Left lung (tissue), 10 donors: ENCODE results near the gene GEMIN8. TPM values are rescaled to one million over a fixed set of nuclear protein-coding genes. Genes with fewer than 3 reads are reported as not detected.

Source experiments
- ATAC-seq: fragments of 200-7000 bp; cut with Tn5 transposase; one replicate; pipeline ENCODE4 v1.9.1; 2020; ENCODE audit warnings: moderate library complexity
- DNase-seq, 4 donors: peaks; one replicate each; pipeline ENCODE4 v3.0.0-alpha.2; 2013 to 2020
- H3K27ac ChIP-seq, 2 donors: fragments of 200-600 bp; sonication (generic) in 1 of 2; one replicate each; pipeline versions ENCODE4 v1.5.0 to v1.8.0; 2020 to 2021
- H3K27me3 ChIP-seq, 2 donors: fragments of 200-600 bp; sonication (generic) in 1 of 2; one replicate each; pipeline versions ENCODE4 v1.5.0 to v1.8.0; 2020 to 2021
- H3K36me3 ChIP-seq, 2 donors: fragments of 200-600 bp; sonication (generic) in 1 of 2; one replicate each; pipeline versions ENCODE4 v1.5.0 to v1.8.0; 2020 to 2021
- H3K4me1 ChIP-seq, 2 donors: fragments of 200-600 bp; one replicate each; pipeline ENCODE4 v1.8.0; 2021
- H3K4me3 ChIP-seq, 2 donors: fragments of 200-600 bp; sonication (generic) in 1 of 2; one replicate each; pipeline versions ENCODE4 v1.5.0 to v1.8.0; 2020 to 2021; ENCODE audit warnings: mild to moderate bottlenecking in 1 of 2
- H3K9me3 ChIP-seq, 2 donors: fragments of 200-600 bp; sonication (generic) in 1 of 2; one replicate each; pipeline versions ENCODE4 v1.5.0 to v1.8.0; 2020 to 2021
- CTCF ChIP-seq, 2 donors: fragments of 200-600 bp; sonication (generic) in 1 of 2; IDR thresholded peaks; one replicate each; pipeline versions ENCODE4 v1.5.0 to v1.8.0; 2021; ENCODE audit warnings: antibody characterized with exemption in 2 of 2
- intact Hi-C, 2 donors: fragments of 100-400 bp; cut with DNase I; formaldehyde crosslinking; loops; one replicate each; pipeline versions ENCODE4 v1.11.2 to v1.14.2; 2022
- polyA plus RNA-seq, 6 donors: library from polyadenylated mRNA; unstranded; fragments of 120-200 nt; gene quantifications; one replicate each; pipeline ENCODE4 v1.2.1, GENCODE V29; 2013; ENCODE audit not compliant: insufficient read length in 6 of 6
- total RNA-seq, 2 donors: library from RNA; stranded (reverse); fragmentation: NEBNext Ultra II Directional; extraction: Animal tissue kit (Norgen Biotek cat#: 25700); gene quantifications; one replicate each; pipeline ENCODE4 v1.2.1, GENCODE V29; 2021
- donor health status: DM: no; HTN: yes; CAD: no.
- donor health status: DM: no; HTN: no; CAD: no.

Gene GEMIN8
- total and polyA plus RNA-seq, 8 donors, result 14.5 to 35.4 (median 30.7) TPM

- DNase-seq, result no peak
- Histone ChIP-seq H3K36me3 (no peaks in the 10 kb centered on the region), H3K27me3 (no peaks in the 10 kb centered on the region), H3K4me3 (no peak overlapping the region), H3K9me3 (no peaks in the 10 kb centered on the region), H3K4me1 (peaks cover 0 to 3% of the 10 kb centered on the region in 2 donors), H3K27ac (no peak overlapping the region)
- intact Hi-C loops, result no loop called here
- ATAC-seq, result no peak
- TF ChIP-seq CTCF (IDR thresholded peaks at IDR 0.05), result no peak
These were observed 3.6 kb downstream of the GEMIN8 start for GRCh38 chrX:14026121-14026520.

- DNase-seq (no peak), ATAC-seq (no peak)
- no peak overlapping the region for H3K4me3 ChIP-seq
- H3K4me1 ChIP-seq, result no peaks in the 10 kb centered on the region
- H3K9me3 ChIP-seq, result no peaks in the 10 kb centered on the region
- intact Hi-C loops, result no loop called here
- TF ChIP-seq CTCF (IDR thresholded peaks at IDR 0.05), result no peak
- H3K27me3 ChIP-seq, result no peaks in the 10 kb centered on the region
- H3K36me3 ChIP-seq, result no peaks in the 10 kb centered on the region
- no peak overlapping the region for H3K27ac ChIP-seq
These were observed 7.7 kb downstream of the GEMIN8 start for GRCh38 chrX:14022019-14022418.

GRCh38 chrX:14017399-14017798, 12.3 kb downstream of the GEMIN8 start:
- TF ChIP-seq CTCF (IDR thresholded peaks at IDR 0.05), result no peak
- no peaks in the 10 kb centered on the region for H3K36me3 ChIP-seq
- H3K4me1 ChIP-seq, result no peaks in the 10 kb centered on the region
- no peak overlapping the region for H3K4me3 ChIP-seq
- no peaks in the 10 kb centered on the region for H3K9me3 ChIP-seq
- H3K27ac ChIP-seq, result no peak overlapping the region
- no peak for DNase-seq
- intact Hi-C loops, result no loop called here
- H3K27me3 ChIP-seq, result no peaks in the 10 kb centered on the region
- no peak for ATAC-seq

GRCh38 chrX:14015941-14016340, 13.8 kb downstream of the GEMIN8 start:
- no peak for DNase-seq
- Histone ChIP-seq H3K4me1 (no peaks in the 10 kb centered on the region), H3K27ac (no peak overlapping the region), H3K9me3 (no peaks in the 10 kb centered on the region), H3K36me3 (no peaks in the 10 kb centered on the region), H3K4me3 (no peak overlapping the region), H3K27me3 (no peaks in the 10 kb centered on the region)
- no peak for TF ChIP-seq CTCF (IDR thresholded peaks at IDR 0.05)
- intact Hi-C loops, result no loop called here
- ATAC-seq, result no peak

- no peak for DNase-seq
- Histone ChIP-seq H3K4me1 (no peaks in the 10 kb centered on the region), H3K27ac (no peak overlapping the region), H3K27me3 (no peaks in the 10 kb centered on the region), H3K4me3 (no peak overlapping the region), H3K36me3 (no peaks in the 10 kb centered on the region), H3K9me3 (no peaks in the 10 kb centered on the region)
- no peak for TF ChIP-seq CTCF (IDR thresholded peaks at IDR 0.05)
- intact Hi-C loops, result no loop called here
- ATAC-seq, result no peak
These were observed 14.4 kb downstream of the GEMIN8 start for GRCh38 chrX:14015294-14015693.
